ENCODE data around the gene TANC1.

DNA sequence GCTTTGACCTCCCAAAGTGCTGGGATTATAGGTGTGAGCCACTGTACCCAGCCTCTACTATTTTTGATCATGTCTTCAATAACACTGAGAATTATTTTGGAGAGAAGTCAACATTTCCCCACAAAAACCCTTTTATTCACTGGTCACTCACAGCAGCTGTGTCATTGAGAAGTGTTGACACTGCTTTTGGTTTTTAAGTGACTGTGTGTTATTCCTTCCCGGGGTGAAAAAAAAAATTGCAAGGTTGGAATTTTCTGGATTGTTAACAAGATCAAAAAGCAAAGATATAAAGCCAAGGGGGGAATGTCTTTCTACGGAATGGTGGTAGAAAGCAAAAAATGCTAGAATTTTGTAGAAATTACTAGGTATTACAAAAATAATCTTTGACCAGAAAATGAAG is 61.5 kb downstream of the TANC1 start:
- TF ChIP-seq, protein P1, sequence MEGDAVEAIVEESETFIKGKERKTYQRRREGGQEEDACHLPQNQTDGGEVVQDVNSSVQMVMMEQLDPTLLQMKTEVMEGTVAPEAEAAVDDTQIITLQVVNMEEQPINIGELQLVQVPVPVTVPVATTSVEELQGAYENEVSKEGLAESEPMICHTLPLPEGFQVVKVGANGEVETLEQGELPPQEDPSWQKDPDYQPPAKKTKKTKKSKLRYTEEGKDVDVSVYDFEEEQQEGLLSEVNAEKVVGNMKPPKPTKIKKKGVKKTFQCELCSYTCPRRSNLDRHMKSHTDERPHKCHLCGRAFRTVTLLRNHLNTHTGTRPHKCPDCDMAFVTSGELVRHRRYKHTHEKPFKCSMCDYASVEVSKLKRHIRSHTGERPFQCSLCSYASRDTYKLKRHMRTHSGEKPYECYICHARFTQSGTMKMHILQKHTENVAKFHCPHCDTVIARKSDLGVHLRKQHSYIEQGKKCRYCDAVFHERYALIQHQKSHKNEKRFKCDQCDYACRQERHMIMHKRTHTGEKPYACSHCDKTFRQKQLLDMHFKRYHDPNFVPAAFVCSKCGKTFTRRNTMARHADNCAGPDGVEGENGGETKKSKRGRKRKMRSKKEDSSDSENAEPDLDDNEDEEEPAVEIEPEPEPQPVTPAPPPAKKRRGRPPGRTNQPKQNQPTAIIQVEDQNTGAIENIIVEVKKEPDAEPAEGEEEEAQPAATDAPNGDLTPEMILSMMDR (IDR thresholded peaks at IDR 0.05) = no peak
- TF ChIP-seq POLR2AphosphoS5 (IDR thresholded peaks at IDR 0.05) (no peak), POLR2A (IDR thresholded peaks at IDR 0.05) (no peak)

Data from sigmoid colon (tissue), 4 donors.